OCI-LY7 (cell line): Measurements from ENCODE around the gene PCDHGB6.

Source experiments
- EZH2phosphoT487 ChIP-seq: fragments of 200-600 bp; sonication (generic); IDR thresholded peaks from 2 replicates; pipeline ENCODE4 v1.6.1; 2018; ENCODE audit warnings: low read depth, borderline replicate concordance, mild to moderate bottlenecking, mixed run types, antibody characterized with exemption, low read length, moderate library complexity, mixed read lengths
- TF ChIP-seq, protein P1 (sequence below): fragments of 200-600 bp; sonication (generic); conservative IDR thresholded peaks from 2 replicates; pipeline ENCODE4 v1.5.1; 2014; ENCODE audit warnings: mild to moderate bottlenecking, antibody characterized with exemption, low read length, moderate library complexity, mixed read lengths

DNA sequence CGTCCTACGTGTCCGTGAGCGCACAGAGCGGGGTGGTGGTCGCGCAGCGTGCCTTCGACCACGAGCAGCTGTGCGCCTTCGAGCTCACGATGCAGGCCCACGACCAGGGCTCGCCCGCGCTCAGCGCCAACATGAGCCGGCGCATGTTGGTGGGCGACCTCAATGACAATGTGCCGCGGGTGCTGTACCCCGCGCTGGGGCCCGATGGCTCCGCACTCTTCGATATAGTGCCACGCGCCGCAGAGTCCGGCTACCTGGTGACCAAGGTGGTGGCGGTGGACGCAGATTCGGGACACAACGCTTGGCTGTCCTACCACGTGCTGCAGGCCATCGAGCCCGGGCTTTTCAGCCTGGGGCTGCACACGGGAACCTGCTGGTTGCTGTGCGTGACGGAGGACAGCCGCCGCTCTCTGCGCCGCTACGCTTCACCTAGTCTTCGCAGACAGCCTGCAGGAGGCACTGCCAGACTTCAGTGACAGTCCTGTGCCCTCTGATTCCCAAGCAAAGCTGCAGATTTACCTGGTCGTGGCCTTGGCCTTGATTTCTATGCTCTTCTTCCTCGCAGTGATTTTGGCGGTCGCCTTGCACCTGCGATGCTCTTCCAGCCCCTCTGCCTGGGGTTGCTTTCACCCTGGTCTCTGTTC is 20.1 kb downstream of the PCDHGB6 start:
- TF ChIP-seq, protein P1, sequence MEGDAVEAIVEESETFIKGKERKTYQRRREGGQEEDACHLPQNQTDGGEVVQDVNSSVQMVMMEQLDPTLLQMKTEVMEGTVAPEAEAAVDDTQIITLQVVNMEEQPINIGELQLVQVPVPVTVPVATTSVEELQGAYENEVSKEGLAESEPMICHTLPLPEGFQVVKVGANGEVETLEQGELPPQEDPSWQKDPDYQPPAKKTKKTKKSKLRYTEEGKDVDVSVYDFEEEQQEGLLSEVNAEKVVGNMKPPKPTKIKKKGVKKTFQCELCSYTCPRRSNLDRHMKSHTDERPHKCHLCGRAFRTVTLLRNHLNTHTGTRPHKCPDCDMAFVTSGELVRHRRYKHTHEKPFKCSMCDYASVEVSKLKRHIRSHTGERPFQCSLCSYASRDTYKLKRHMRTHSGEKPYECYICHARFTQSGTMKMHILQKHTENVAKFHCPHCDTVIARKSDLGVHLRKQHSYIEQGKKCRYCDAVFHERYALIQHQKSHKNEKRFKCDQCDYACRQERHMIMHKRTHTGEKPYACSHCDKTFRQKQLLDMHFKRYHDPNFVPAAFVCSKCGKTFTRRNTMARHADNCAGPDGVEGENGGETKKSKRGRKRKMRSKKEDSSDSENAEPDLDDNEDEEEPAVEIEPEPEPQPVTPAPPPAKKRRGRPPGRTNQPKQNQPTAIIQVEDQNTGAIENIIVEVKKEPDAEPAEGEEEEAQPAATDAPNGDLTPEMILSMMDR: no peak
- TF ChIP-seq EZH2phosphoT487: no peak
